Stimulated activated naive CD8-positive, alpha-beta T cell treated with anti-CD3 and anti-CD28 coated beads, Interleukin-15, amount 100 ng/mL, for 72 hours (primary cell): ENCODE data around the gene MYO15B.

Source experiments
- ATAC-seq: fragments of 150-1000 bp; cut with Tn5 transposase; 2 replicates; pipeline ENCODE4 v1.10.0; 2021; ENCODE audit warnings: mild to moderate bottlenecking, moderate library complexity
- DNase-seq, 2 donors: peaks; one replicate each; pipeline ENCODE4 v3.0.0; 2021 to 2022
- H3K27ac Mint-ChIP-seq, 2 donors: one replicate each; pipeline ENCODE4 v1.8.0; 2022; ENCODE audit warnings: mild to moderate bottlenecking in 2 of 2, mixed read lengths in 2 of 2, moderate library complexity in 2 of 2
- H3K27me3 Mint-ChIP-seq: one replicate; pipeline ENCODE4 v1.8.0; 2022; ENCODE audit warnings: mixed read lengths
- H3K4me1 Mint-ChIP-seq: one replicate; pipeline ENCODE4 v1.8.0; 2022; ENCODE audit warnings: mild to moderate bottlenecking, mixed read lengths
- H3K4me3 Mint-ChIP-seq, 2 donors: one replicate each; pipeline ENCODE4 v1.8.0; 2022; ENCODE audit warnings: mild to moderate bottlenecking in 2 of 2, mixed read lengths in 2 of 2, moderate library complexity in 1 of 2
- H3K9me3 Mint-ChIP-seq, 2 donors: one replicate each; pipeline ENCODE4 v1.8.0; 2022; ENCODE audit warnings: mixed read lengths in 2 of 2

Gene MYO15B

GRCh38 chr17:75553295-75554110 is 34.1 kb upstream of the MYO15B start:
- no peaks in the 10 kb centered on the region for H3K9me3 Mint-ChIP-seq
- H3K4me1 Mint-ChIP-seq, result no peaks in the 10 kb centered on the region
- no peak overlapping the region for H3K4me3 Mint-ChIP-seq
- ATAC-seq, result no peak
- H3K27ac Mint-ChIP-seq, result no peak overlapping the region
- no peaks in the 10 kb centered on the region for H3K27me3 Mint-ChIP-seq
- no peak for DNase-seq

DNA sequence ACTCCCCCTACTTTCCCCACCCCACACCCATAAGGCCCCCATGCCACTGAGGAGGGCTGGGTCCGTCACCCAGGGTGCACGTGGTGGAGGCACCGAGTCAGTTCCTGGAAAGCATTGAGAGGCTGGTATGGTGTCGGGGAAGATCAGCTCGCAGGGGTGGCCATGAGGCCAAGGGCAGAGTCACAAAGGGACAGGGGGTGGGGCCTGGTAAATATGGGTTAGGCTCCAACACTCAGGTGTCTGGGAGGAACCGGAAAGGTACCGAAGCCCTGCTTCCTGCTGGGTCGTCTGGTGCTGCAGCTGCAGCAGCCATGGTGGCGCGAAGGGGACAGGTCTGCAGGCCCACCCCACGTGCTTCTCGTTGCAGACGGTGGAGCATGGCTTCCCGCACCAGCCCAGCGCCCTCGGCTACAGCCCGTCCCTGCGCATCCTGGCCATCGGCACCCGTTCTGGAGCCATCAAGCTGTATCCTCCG is 31.9 kb upstream of the MYO15B start:
- ATAC-seq (no peak), DNase-seq (no peak)
- Mint-ChIP-seq H3K9me3 (no peaks in the 10 kb centered on the region), H3K27ac (peak overlapping the region in 1 of 2 donors; percentile 59), H3K27me3 (no peaks in the 10 kb centered on the region), H3K4me1 (no peaks in the 10 kb centered on the region), H3K4me3 (no peak overlapping the region)

DNA sequence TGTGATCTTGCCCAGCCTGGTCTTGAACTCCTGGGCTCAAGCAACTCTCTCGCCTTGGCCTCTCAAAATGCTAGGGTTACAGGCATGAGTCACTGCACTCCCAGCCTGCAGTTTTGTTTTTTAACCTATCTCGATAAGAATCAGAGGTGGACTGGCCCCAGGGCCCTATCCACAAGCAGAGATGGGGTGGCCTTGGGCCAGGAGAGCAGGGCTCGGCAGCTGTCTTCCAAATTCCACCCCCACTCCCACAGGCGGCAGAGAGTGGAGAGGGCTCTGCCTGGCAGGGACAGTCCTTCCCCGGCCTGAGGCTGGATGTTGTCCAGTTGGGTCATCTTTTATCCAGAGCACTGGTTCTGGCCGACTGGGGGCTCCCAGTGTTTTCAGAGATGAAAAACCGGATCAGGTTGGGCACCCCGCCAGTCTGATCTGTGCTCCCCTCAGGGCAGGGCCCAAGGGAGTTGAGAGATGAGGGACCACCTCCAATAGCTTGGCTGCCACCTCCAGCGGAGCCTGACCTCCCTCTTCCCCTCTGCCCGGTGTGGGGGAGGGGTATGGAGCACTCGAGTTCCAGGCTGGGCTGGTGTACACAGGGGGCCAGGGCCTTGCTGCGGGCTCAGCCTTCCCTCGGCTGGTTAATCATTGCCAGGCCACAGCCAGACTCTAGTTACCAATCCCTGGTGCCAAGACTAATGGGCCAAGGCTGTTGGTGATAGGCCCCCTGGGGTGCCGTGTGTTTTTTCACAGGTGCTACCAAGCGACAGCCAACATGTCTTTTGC is 30.3 kb upstream of the MYO15B start:
- Mint-ChIP-seq H3K4me1 (no peaks in the 10 kb centered on the region), H3K27me3 (no peaks in the 10 kb centered on the region), H3K27ac (no peak overlapping the region), H3K9me3 (no peaks in the 10 kb centered on the region), H3K4me3 (no peak overlapping the region)
- ATAC-seq, result no peak
- no peak for DNase-seq

DNA sequence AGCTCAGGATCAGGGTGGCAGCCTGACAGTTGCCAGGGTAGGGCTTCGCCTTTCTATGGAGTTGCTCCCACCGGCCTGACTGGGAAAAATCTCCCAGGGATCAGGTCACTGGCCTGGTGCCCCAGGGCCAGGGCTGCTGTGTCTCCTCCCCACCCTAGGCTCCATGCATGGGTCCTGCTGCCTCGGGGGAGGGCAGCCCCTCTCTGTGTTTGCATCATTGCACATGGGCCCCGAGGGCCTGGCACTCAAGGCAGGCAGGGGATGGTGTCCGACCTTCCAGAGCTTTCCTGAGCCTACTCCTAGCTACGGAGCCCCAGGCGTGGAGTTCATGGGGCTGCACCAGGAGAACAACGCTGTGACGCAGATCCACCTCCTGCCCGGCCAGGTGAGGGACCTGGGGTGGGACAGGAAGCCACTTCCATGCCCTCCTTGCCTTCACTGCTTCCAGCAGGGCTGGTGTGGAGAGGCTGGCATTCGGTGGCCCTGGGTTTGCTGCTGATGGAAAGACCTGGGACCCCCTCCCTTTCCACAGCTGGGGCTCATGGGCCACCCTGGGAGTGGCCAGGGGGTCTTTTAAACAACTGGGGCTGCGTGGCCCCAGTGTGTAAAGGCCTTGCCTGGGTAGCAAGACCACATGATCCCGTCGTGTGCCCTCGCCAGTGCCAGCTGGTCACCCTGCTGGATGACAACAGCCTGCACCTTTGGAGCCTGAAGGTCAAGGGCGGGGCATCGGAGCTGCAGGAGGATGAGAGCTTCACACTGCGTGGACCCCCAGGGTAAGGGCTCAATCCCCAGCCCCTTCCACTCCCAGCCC is 29.5 kb upstream of the MYO15B start:
- H3K27ac Mint-ChIP-seq, result peak overlapping the region in 1 of 2 donors; percentile 63
- H3K9me3 Mint-ChIP-seq, result no peaks in the 10 kb centered on the region
- DNase-seq, result no peak
- no peaks in the 10 kb centered on the region for H3K4me1 Mint-ChIP-seq
- H3K27me3 Mint-ChIP-seq, result no peaks in the 10 kb centered on the region
- ATAC-seq, result no peak
- no peak overlapping the region for H3K4me3 Mint-ChIP-seq

DNA sequence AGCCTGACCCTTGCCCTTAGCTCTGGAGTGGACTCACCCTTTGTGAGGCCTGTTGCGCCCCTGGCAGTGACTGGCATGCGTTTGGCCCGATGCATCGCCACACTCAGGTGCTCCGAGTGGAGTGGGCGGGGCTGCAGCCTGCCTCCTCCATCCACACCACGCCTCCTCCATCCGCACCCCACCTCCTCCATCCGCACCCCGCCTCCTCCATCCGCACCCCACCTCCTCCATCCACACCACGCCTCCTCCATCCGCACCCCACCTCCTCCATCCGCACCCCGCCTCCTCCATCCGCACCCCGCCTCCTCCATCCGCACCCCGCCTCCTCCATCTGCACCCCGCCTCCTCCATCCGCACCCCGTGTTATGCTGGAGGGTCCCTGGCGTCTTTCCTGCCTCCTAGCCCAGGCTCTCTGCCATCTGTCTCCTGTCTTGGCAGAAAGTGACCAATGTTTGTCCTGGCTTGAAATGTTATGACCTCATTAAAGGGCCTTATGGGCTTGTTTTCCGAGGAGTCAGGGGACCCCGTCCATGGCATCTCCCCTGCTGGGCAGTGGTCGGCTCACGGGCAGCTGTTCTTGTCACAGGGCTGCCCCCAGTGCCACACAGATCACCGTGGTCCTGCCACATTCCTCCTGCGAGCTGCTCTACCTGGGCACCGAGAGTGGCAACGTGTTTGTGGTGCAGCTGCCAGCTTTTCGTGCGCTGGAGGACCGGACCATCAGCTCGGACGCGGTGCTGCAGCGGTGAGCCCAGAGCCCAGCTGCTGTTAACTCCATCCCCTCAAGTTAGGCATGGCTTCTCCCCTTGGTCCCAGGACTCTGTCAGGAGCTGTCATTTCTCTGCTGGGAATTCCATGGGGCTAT is 28.7 kb upstream of the MYO15B start:
- H3K4me1 Mint-ChIP-seq, result no peaks in the 10 kb centered on the region
- no peaks in the 10 kb centered on the region for H3K27me3 Mint-ChIP-seq
- no peaks in the 10 kb centered on the region for H3K9me3 Mint-ChIP-seq
- DNase-seq (no peak), ATAC-seq (no peak)
- no peak overlapping the region for H3K4me3 Mint-ChIP-seq
- peak overlapping the region in 1 of 2 donors; percentile 63 for H3K27ac Mint-ChIP-seq

DNA sequence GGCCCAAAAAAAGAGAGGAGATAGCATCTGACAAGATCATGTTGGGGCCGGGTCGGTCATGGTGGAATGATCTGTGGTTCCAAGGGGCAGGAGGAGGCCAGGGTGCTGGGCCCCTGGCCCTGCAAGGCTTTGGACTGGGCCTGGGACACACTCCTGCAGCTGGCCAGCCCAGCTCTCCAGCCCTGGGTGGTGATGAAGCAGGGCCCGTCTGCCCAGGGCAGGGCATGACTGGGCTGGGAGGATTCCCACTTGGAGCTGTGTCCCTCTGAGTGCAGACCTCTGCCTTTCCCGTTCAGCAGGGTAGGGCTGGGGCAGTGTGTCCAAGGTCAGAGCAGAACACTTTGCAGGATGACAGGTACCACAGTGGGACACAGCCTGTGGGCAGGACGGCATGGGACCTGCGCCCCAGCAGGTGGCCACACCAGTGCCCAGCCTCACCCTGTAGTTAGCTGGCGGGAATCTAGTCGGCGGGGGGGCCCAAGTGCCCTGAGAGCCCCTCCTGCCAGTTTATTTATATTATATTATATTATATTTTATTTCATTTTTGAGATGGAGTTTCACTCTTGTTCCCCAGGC is 27.6 kb upstream of the MYO15B start:
- Mint-ChIP-seq H3K4me1 (no peaks in the 10 kb centered on the region), H3K27ac (peak overlapping the region in 1 of 2 donors; percentile 44), H3K27me3 (no peaks in the 10 kb centered on the region), H3K9me3 (no peaks in the 10 kb centered on the region), H3K4me3 (no peak overlapping the region)
- ATAC-seq (no peak), DNase-seq (no peak)

GRCh38 chr17:75561927-75562603 is 25.5 kb upstream of the MYO15B start:
- no peak overlapping the region for H3K4me3 Mint-ChIP-seq
- no peaks in the 10 kb centered on the region for H3K9me3 Mint-ChIP-seq
- ATAC-seq (no peak), DNase-seq (no peak)
- H3K27me3 Mint-ChIP-seq, result no peaks in the 10 kb centered on the region
- H3K27ac Mint-ChIP-seq, result peak overlapping the region in 1 of 2 donors; percentile 37
- H3K4me1 Mint-ChIP-seq, result no peaks in the 10 kb centered on the region

GRCh38 chr17:75563063-75563758 is 24.4 kb upstream of the MYO15B start:
- ATAC-seq, result no peak
- H3K27ac Mint-ChIP-seq, result no peak overlapping the region
- DNase-seq, result no peak
- no peaks in the 10 kb centered on the region for H3K4me1 Mint-ChIP-seq
- H3K27me3 Mint-ChIP-seq, result no peaks in the 10 kb centered on the region
- no peaks in the 10 kb centered on the region for H3K9me3 Mint-ChIP-seq
- no peak overlapping the region for H3K4me3 Mint-ChIP-seq

DNA sequence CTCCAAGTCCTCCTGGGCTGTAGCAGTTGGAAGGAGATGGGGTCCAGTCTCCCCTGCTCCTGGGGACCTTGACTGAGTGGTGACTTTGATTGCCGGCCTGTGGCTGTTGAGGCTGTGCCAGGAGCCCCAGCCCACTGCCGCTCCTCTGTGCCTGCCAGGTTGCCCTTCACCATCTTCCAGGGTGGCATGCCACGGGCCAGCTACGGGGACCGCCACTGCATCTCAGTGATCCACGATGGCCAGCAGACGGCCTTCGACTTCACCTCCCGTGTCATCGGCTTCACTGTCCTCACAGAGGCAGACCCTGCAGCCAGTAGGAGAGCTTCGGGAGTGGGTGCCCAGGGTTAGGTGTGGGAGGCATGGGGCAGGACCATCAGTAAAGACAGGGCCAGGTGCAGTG is 23.4 kb upstream of the MYO15B start:
- Mint-ChIP-seq H3K4me1 (no peaks in the 10 kb centered on the region), H3K9me3 (no peaks in the 10 kb centered on the region)
- DNase-seq, result no peak

DNA sequence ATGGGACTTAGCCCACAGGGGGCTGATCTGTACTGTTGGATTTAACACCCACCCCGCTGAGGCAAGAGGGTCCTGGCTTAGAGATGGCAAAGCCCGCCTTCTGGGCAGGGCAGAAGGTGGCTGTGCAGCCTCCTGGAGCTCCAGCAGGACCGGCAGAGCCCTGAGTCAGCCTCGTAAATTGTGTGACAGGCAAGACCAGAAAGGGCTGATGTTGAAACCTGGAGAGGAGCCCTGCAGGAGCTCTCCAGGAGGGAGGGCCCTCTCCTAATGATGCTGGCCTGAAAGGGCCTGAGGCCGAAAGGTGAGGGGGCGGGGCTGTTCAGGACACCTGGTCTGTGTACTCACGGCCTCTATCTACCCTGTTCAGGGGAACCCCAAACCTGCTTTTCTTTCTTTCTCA is 22.5 kb upstream of the MYO15B start:
- Mint-ChIP-seq H3K4me1 (no peaks in the 10 kb centered on the region), H3K27ac (no peak overlapping the region), H3K27me3 (no peaks in the 10 kb centered on the region), H3K9me3 (no peaks in the 10 kb centered on the region), H3K4me3 (no peak overlapping the region)
- no peak for ATAC-seq
- DNase-seq, result no peak

More for the DNA sequence above, 23.4 kb upstream of the MYO15B start:
- ATAC-seq, result no peak
- no peaks in the 10 kb centered on the region for H3K27me3 Mint-ChIP-seq
- H3K4me3 Mint-ChIP-seq, result no peak overlapping the region
- no peak overlapping the region for H3K27ac Mint-ChIP-seq

GRCh38 chr17:75565618-75566017 is 22.0 kb upstream of the MYO15B start:
- H3K9me3 Mint-ChIP-seq, result no peaks in the 10 kb centered on the region
- ATAC-seq (no peak), DNase-seq (no peak)
- no peaks in the 10 kb centered on the region for H3K27me3 Mint-ChIP-seq
- no peak overlapping the region for H3K4me3 Mint-ChIP-seq
- H3K27ac Mint-ChIP-seq, result no peak overlapping the region
- no peaks in the 10 kb centered on the region for H3K4me1 Mint-ChIP-seq

DNA sequence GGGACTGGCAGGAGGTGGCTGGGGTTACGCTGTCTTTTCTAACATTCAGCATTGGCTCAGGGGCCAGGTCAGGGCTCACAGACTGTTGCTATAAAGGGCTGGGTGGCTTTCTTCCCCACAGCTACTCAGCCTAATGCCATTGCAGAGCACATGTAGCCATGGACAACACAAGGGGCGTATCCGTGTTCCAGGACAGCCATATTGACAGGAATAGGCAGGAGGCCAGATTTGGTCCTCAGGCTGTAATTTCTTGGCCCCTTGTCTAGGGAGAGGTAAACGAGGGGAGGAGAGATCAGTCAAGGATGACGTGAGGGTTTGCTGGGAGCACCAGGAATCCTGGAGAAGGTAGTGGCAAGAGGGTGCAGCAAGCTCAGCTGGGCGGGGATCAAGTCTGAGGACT is 21.2 kb upstream of the MYO15B start:
- Mint-ChIP-seq H3K4me3 (no peak overlapping the region), H3K27ac (peak overlapping the region; percentile 1 to 18), H3K27me3 (no peaks in the 10 kb centered on the region), H3K4me1 (peaks cover 5% of the 10 kb centered on the region), H3K9me3 (no peaks in the 10 kb centered on the region)
- ATAC-seq, result no peak
- DNase-seq, result no peak

DNA sequence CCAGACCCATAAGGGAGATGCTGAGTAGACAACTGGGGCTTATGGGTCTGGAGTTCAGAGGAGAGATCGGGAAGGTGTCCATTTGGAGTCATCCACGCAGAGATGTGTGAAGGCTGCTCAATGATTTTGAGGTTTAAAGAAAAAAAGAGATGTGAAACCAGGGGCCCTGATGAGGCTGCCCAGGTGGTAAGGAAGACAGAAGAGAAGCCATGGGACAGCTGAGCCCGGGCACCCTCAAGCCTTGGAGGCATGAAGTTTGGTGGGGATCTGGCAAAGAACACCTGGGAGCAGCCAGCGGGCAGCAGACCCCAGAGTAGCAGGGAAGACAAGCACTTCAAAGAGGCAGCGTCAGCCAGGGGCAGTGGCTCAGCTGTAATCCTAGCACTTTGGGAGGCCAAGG is 20.8 kb upstream of the MYO15B start:
- no peak overlapping the region for H3K4me3 Mint-ChIP-seq
- H3K27ac Mint-ChIP-seq, result no peak overlapping the region
- ATAC-seq, result no peak
- H3K9me3 Mint-ChIP-seq, result no peaks in the 10 kb centered on the region
- no peaks in the 10 kb centered on the region for H3K27me3 Mint-ChIP-seq
- DNase-seq, result no peak
- H3K4me1 Mint-ChIP-seq, result peaks cover 7% of the 10 kb centered on the region
